Hepatocyte (in vitro differentiated cells): Measurements from ENCODE around the gene DDX4. TPM values are rescaled to one million over a fixed set of nuclear protein-coding genes. Genes with fewer than 3 reads are reported as not detected.
"Not testable (repeated sequence)": the region's sequence is repeated elsewhere in the genome, so short reads cannot be mapped to it uniquely, and the experiment has no call there.

Experiments
- DNase-seq: peaks from one replicate; pipeline ENCODE4 v3.0.0-alpha.2; 2016; ENCODE audit warnings: low spot score
- H2AFZ ChIP-seq: fragments of 200-600 bp; sonication (generic); 2 replicates; pipeline ENCODE4 v1.6.0; 2016; ENCODE audit warnings: antibody characterized with exemption, mild to moderate bottlenecking
- H3K27ac ChIP-seq: fragments of 200-600 bp; sonication (generic); 2 replicates; pipeline ENCODE4 v1.5.1; 2016; ENCODE audit warnings: mild to moderate bottlenecking
- H3K27me3 ChIP-seq: fragments of 200-600 bp; sonication (generic); 2 replicates; pipeline ENCODE4 v1.6.1; 2016
- H3K36me3 ChIP-seq: fragments of 200-600 bp; sonication (generic); replicated peaks from 2 replicates; pipeline ENCODE4 v1.5.1; 2016; ENCODE audit warnings: low read depth; ENCODE audit not compliant: insufficient read depth
- H3K4me1 ChIP-seq: fragments of 200-600 bp; sonication (generic); 2 replicates; pipeline ENCODE4 v1.5.1; 2016; ENCODE audit warnings: mild to moderate bottlenecking, moderate library complexity; ENCODE audit not compliant: insufficient read depth
- H3K4me2 ChIP-seq: fragments of 200-600 bp; sonication (generic); 2 replicates; pipeline ENCODE4 v1.6.0; 2016
- H3K4me3 ChIP-seq: fragments of 200-600 bp; sonication (generic); 2 replicates; pipeline ENCODE4 v1.5.1; 2016; ENCODE audit warnings: mild to moderate bottlenecking
- H3K79me2 ChIP-seq: fragments of 200-600 bp; sonication (generic); 2 replicates; pipeline ENCODE4 v1.6.0; 2017; ENCODE audit warnings: mild to moderate bottlenecking
- H3K9me2 ChIP-seq: fragments of 200-600 bp; sonication (generic); replicated peaks from 2 replicates; pipeline ENCODE4 v1.6.0; 2017; ENCODE audit warnings: mild to moderate bottlenecking; ENCODE audit not compliant: insufficient read depth
- H3K9me3 ChIP-seq: fragments of 200-600 bp; sonication (generic); 2 replicates; pipeline ENCODE4 v1.5.1; 2016; ENCODE audit warnings: low read depth, mild to moderate bottlenecking
- H4K20me1 ChIP-seq: fragments of 200-600 bp; sonication (generic); 2 replicates; pipeline ENCODE4 v1.6.0; 2016; ENCODE audit warnings: mild to moderate bottlenecking; ENCODE audit not compliant: insufficient read depth, poor library complexity, severe bottlenecking
- CTCF ChIP-seq: fragments of 200-600 bp; sonication (generic); IDR thresholded peaks from 2 replicates; pipeline ENCODE4 v1.5.1; 2016; ENCODE audit warnings: antibody characterized with exemption, mild to moderate bottlenecking; ENCODE audit not compliant: poor library complexity
- EZH2 ChIP-seq: fragments of 200-600 bp; sonication (generic); IDR thresholded peaks from 2 replicates; pipeline ENCODE4 v1.6.1; 2016; ENCODE audit warnings: antibody characterized with exemption, mild to moderate bottlenecking, borderline replicate concordance
- EZH2phosphoT487 ChIP-seq: fragments of 200-600 bp; sonication (generic); IDR thresholded peaks from one replicate; pipeline ENCODE4 v1.6.1; 2018; ENCODE audit warnings: antibody characterized with exemption, mild to moderate bottlenecking, low read depth, moderate library complexity; ENCODE audit not compliant: unreplicated experiment, severe bottlenecking
- WGBS: methylation state at CpG from one replicate; pipeline ENCODE4 v1.1.6; 2016; ENCODE audit warnings: low lambda C conversion rate; ENCODE audit errors: missing lambda C conversion rate; 5-methylcytosine and 5-hydroxymethylcytosine counted together
- polyA plus RNA-seq: library from polyadenylated mRNA; unstranded; fragments of >200 nt; fragmentation: Nextera tagmentation; extraction: Ambion mirVana; gene quantifications from 2 replicates; pipeline ENCODE4 v1.2.1, GENCODE V29; 2016
- total RNA-seq: library from RNA; depleted of rRNA; stranded (reverse); fragments of >200 nt; gene quantifications from 2 replicates; pipeline ENCODE4 v1.2.3, GENCODE V29; 2014

Gene DDX4
- total and polyA plus RNA-seq, 2 experiments from 2014 or later, result 0.17 TPM; not detected in 1

GRCh38 chr5:55758714-55759113, 20.9 kb downstream of the DDX4 start:
- DNase-seq, result no peak
- no peak for TF ChIP-seq CTCF
- TF ChIP-seq EZH2phosphoT487, result no peak
- TF ChIP-seq EZH2, result no peak
- H3K79me2 ChIP-seq, result no peaks in the 10 kb centered on the region
- H3K27ac ChIP-seq, result no peak overlapping the region
- no peaks in the 10 kb centered on the region for H3K36me3 ChIP-seq
- no peak overlapping the region for H2AFZ ChIP-seq
- H3K4me2 ChIP-seq, result no peak overlapping the region
- H4K20me1 ChIP-seq, result no peaks in the 10 kb centered on the region
- WGBS, result 94% methylated on average over 2 of the region's 2 CpGs
- H3K27me3 ChIP-seq, result no peaks in the 10 kb centered on the region
- no peak overlapping the region for H3K4me3 ChIP-seq
- no peaks in the 10 kb centered on the region for H3K9me2 ChIP-seq
- H3K9me3 ChIP-seq, result no peaks in the 10 kb centered on the region
- no peaks in the 10 kb centered on the region for H3K4me1 ChIP-seq

GRCh38 chr5:55761721-55762120, 23.9 kb downstream of the DDX4 start:
- H3K9me3 ChIP-seq, result not testable (repeated sequence)

GRCh38 chr5:55763746-55764420, 26.0 kb downstream of the DDX4 start:
- H3K9me3 ChIP-seq, result no peaks in the 10 kb centered on the region

More at GRCh38 chr5:55761721-55762120, 23.9 kb downstream of the DDX4 start:
- not testable (repeated sequence) for H3K4me2 ChIP-seq, H3K27ac ChIP-seq, H3K4me3 ChIP-seq, H3K9me2 ChIP-seq, H3K36me3 ChIP-seq, H3K79me2 ChIP-seq, DNase-seq, H3K4me1 ChIP-seq, H2AFZ ChIP-seq, H4K20me1 ChIP-seq, H3K27me3 ChIP-seq
- 93% methylated on average over 7 of the region's 7 CpGs for WGBS

More at GRCh38 chr5:55763746-55764420, 26.0 kb downstream of the DDX4 start:
- no peak overlapping the region for H3K4me2 ChIP-seq
- no peak overlapping the region for H3K27ac ChIP-seq
- DNase-seq, result no peak
- H3K36me3 ChIP-seq, result no peaks in the 10 kb centered on the region
- 88% methylated on average over 2 of the region's 2 CpGs for WGBS
- no peaks in the 10 kb centered on the region for H3K79me2 ChIP-seq
- no peaks in the 10 kb centered on the region for H3K4me1 ChIP-seq
- H2AFZ ChIP-seq, result no peak overlapping the region
- H3K27me3 ChIP-seq, result no peaks in the 10 kb centered on the region
- H3K9me2 ChIP-seq, result no peaks in the 10 kb centered on the region
- H4K20me1 ChIP-seq, result no peaks in the 10 kb centered on the region
- H3K4me3 ChIP-seq, result no peak overlapping the region
- TF ChIP-seq EZH2phosphoT487 (no peak), EZH2 (no peak), CTCF (no peak)
